ENCODE measurements around the gene CNTNAP2.
"Not testable (repeated sequence)": the region's sequence is repeated elsewhere in the genome, so short reads cannot be mapped to it uniquely, and the experiment has no call there.

CNTNAP2 gene

GRCh38 chr7:148289630-148290029 is 2173.0 kb downstream of the CNTNAP2 start:
- H4K20me1 ChIP-seq (ENCODE audit: insufficient read depth), result no peaks in the 10 kb centered on the region
- H3K9ac ChIP-seq, result no peak overlapping the region
- peaks cover 18% of the 10 kb centered on the region for H3K4me1 ChIP-seq (ENCODE audit: low read depth, poor library complexity, severe bottlenecking)
- no peak for TF ChIP-seq CTCF (conservative IDR thresholded peaks at IDR 0.05; ENCODE audit: low read depth, low read length)
- no peak overlapping the region for H3K27ac ChIP-seq
- H3K79me2 ChIP-seq (ENCODE audit: insufficient read depth, low read depth), result no peaks in the 10 kb centered on the region
- no peaks in the 10 kb centered on the region for H3K27me3 ChIP-seq (ENCODE audit: insufficient read depth, low read depth)
- no peak overlapping the region for H2AFZ ChIP-seq (ENCODE audit: low read depth)
- no peaks in the 10 kb centered on the region for H3K36me3 ChIP-seq (ENCODE audit: insufficient read depth)
- H3K4me2 ChIP-seq, result peak overlapping the region; percentile 30
- H3K4me3 ChIP-seq (IDR thresholded peaks at IDR 0.05; ENCODE audit: insufficient read depth, low read depth, low read length), result no peak overlapping the region

- H3K9ac ChIP-seq, result no peak overlapping the region
- H4K20me1 ChIP-seq (ENCODE audit: insufficient read depth), result no peaks in the 10 kb centered on the region
- H3K27ac ChIP-seq, result no peak overlapping the region
- H3K27me3 ChIP-seq (ENCODE audit: insufficient read depth, low read depth), result no peaks in the 10 kb centered on the region
- no peaks in the 10 kb centered on the region for H3K79me2 ChIP-seq (ENCODE audit: insufficient read depth, low read depth)
- no peaks in the 10 kb centered on the region for H3K36me3 ChIP-seq (ENCODE audit: insufficient read depth)
- no peak overlapping the region for H3K4me2 ChIP-seq
- TF ChIP-seq CTCF (conservative IDR thresholded peaks at IDR 0.05; ENCODE audit: low read depth, low read length), result no peak
- H3K4me3 ChIP-seq (IDR thresholded peaks at IDR 0.05; ENCODE audit: insufficient read depth, low read depth, low read length), result no peak overlapping the region
- no peak overlapping the region for H2AFZ ChIP-seq (ENCODE audit: low read depth)
- H3K4me1 ChIP-seq (ENCODE audit: low read depth, poor library complexity, severe bottlenecking), result peaks cover 18% of the 10 kb centered on the region
Measured at GRCh38 chr7:148290538-148290937, 2173.9 kb downstream of the CNTNAP2 start.

- no peak for TF ChIP-seq CTCF (conservative IDR thresholded peaks at IDR 0.05; ENCODE audit: low read depth, low read length)
- H3K36me3 ChIP-seq (ENCODE audit: insufficient read depth), result no peaks in the 10 kb centered on the region
- no peaks in the 10 kb centered on the region for H4K20me1 ChIP-seq (ENCODE audit: insufficient read depth)
- no peak overlapping the region for H3K4me3 ChIP-seq (IDR thresholded peaks at IDR 0.05; ENCODE audit: insufficient read depth, low read depth, low read length)
- no peak overlapping the region for H3K9ac ChIP-seq
- H3K4me1 ChIP-seq (ENCODE audit: low read depth, poor library complexity, severe bottlenecking), result peaks cover 18% of the 10 kb centered on the region
- no peaks in the 10 kb centered on the region for H3K27me3 ChIP-seq (ENCODE audit: insufficient read depth, low read depth)
- no peak overlapping the region for H3K4me2 ChIP-seq
- H3K79me2 ChIP-seq (ENCODE audit: insufficient read depth, low read depth), result no peaks in the 10 kb centered on the region
- H3K27ac ChIP-seq, result no peak overlapping the region
- H2AFZ ChIP-seq (ENCODE audit: low read depth), result no peak overlapping the region
Measured at GRCh38 chr7:148291799-148292198, 2175.2 kb downstream of the CNTNAP2 start.

GRCh38 chr7:148296994-148297644 is 2180.5 kb downstream of the CNTNAP2 start:
- H3K36me3 ChIP-seq (ENCODE audit: insufficient read depth), result no peaks in the 10 kb centered on the region
- H3K27ac ChIP-seq, result no peak overlapping the region
- no peak overlapping the region for H3K4me2 ChIP-seq
- H2AFZ ChIP-seq (ENCODE audit: low read depth), result no peak overlapping the region
- H3K9ac ChIP-seq, result no peak overlapping the region
- no peaks in the 10 kb centered on the region for H3K79me2 ChIP-seq (ENCODE audit: insufficient read depth, low read depth)
- no peaks in the 10 kb centered on the region for H4K20me1 ChIP-seq (ENCODE audit: insufficient read depth)
- H3K4me3 ChIP-seq (IDR thresholded peaks at IDR 0.05; ENCODE audit: insufficient read depth, low read depth, low read length), result no peak overlapping the region
- no peaks in the 10 kb centered on the region for H3K27me3 ChIP-seq (ENCODE audit: insufficient read depth, low read depth)
- no peaks in the 10 kb centered on the region for H3K4me1 ChIP-seq (ENCODE audit: low read depth, poor library complexity, severe bottlenecking)
- TF ChIP-seq CTCF (conservative IDR thresholded peaks at IDR 0.05; ENCODE audit: low read depth, low read length), result peak; percentile 36; the same call in 1 of the 2 replicates

GRCh38 chr7:148298768-148299167 is 2182.2 kb downstream of the CNTNAP2 start:
- H3K9ac ChIP-seq; H3K36me3 ChIP-seq (ENCODE audit: insufficient read depth); H3K79me2 ChIP-seq (ENCODE audit: insufficient read depth, low read depth); H4K20me1 ChIP-seq (ENCODE audit: insufficient read depth); H3K4me1 ChIP-seq (ENCODE audit: low read depth, poor library complexity, severe bottlenecking); H3K4me2 ChIP-seq; H3K27ac ChIP-seq; H3K27me3 ChIP-seq (ENCODE audit: insufficient read depth, low read depth); H2AFZ ChIP-seq (ENCODE audit: low read depth); H3K4me3 ChIP-seq (IDR thresholded peaks at IDR 0.05; ENCODE audit: insufficient read depth, low read depth, low read length): not testable (repeated sequence)

All from KMS-11 (cell line).